Hematopoietic multipotent progenitor cell treated with erythropoietin and hydrocortisone succinate and interleukin-3 and kit ligand, for 6 days (in vitro differentiated cells): ENCODE results near the gene CBX2.

Experiments used
- DNase-seq: peaks from one replicate; pipeline ENCODE4 v3.0.0-alpha.2; 2015

Gene CBX2

DNA sequence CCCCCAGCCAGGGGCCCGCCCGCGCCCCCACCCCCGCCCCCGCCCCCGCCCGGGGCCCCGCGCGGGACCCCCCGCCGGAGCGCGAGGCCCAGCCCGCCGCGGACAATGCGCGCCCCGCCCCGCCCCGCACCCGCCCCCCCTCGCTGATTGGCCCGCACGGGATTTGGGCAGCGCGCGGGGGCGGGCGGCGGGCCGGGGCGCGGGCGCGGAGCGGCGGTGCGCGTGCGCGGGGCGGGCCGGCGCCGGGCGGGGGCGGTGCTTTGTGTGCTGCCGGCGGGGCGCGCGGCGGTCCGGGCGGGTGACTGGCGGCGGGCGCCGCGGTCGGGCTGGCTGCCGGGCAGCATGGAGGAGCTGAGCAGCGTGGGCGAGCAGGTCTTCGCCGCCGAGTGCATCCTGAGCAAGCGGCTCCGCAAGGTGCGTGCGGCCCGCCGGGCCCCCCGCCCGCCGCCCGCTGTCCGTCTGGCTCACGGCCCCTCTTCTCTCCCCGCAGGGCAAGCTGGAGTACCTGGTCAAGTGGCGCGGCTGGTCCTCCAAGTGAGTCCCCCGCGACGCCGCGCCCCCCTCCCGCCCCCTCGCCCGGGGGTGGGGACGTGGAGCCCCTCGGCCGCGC is at the start of gene CBX2:
TSS of gene CBX2 (plus strand) at position 255 of the 610 bp plus-strand sequence. CDS start at position 343, 88 bp downstream.
- peak; percentile 85 for DNase-seq

- DNase-seq = peak; percentile 96
These were observed 49.6 kb upstream of the CBX2 start for GRCh38 chr17:79728169-79728907.

DNA sequence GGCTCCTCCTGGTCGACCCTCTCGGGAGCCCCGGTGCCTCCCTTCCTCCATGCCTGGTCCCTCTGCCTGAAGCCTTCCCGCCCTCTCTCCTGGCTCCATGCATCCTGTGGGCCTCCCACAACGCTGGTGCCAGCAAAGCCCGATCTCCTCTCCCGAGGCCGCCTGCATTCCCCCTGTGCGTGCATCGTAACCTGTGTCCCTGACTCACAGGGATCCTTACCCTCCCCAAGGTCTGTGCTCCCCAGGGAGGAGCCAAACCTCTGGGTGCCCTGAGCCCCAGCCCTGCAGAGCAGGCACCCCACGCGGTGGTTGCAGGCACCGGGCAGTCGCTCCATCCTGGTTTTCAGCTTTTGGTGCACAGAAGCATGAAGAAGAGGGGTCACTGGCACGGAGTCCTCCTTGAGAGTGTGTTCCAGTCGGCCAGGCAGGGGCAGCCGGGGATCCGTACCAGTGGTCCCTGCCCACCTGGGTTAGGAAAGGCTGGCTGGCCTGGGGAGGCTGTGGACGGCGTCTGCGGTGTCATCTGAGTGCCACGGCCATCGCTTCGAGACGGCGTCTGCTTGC is 49.0 kb upstream of the CBX2 start:
- no peak for DNase-seq

DNA sequence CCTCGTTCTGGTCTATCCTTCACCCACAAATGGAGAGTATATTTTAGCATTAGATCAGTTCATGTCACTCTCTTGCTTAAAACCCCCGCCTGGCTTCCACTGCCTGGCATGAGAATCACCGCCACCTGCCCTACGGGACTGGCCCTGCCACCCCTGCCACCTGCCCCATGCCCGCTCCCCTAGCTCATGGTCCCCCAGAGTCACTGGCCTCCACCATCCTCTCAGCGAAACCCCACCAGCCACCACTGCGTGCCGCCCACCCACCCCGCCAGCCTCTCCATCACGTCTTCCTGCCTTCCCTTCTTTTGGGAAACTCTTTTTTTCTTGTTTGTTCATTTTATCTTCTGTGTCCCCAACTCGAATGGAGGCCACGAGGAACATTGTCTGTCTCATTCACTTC is 48.2 kb upstream of the CBX2 start:
- no peak for DNase-seq

- DNase-seq = no peak
These were observed 47.5 kb upstream of the CBX2 start for GRCh38 chr17:79730437-79730768.

- no peak for DNase-seq
These were observed 47.0 kb upstream of the CBX2 start, which contains the start of gene ENPP7 for GRCh38 chr17:79730769-79731483. ENPP7 (plus strand) TSS chr17:79730943; CDS start chr17:79731140, 197 bp downstream.

GRCh38 chr17:79732254-79732653 is 45.7 kb upstream of the CBX2 start:
- DNase-seq = no peak

- peak; percentile 38 for DNase-seq
These were observed 44.9 kb upstream of the CBX2 start for GRCh38 chr17:79732804-79733691.

GRCh38 chr17:79733692-79734070 is 44.3 kb upstream of the CBX2 start:
- no peak for DNase-seq

DNA sequence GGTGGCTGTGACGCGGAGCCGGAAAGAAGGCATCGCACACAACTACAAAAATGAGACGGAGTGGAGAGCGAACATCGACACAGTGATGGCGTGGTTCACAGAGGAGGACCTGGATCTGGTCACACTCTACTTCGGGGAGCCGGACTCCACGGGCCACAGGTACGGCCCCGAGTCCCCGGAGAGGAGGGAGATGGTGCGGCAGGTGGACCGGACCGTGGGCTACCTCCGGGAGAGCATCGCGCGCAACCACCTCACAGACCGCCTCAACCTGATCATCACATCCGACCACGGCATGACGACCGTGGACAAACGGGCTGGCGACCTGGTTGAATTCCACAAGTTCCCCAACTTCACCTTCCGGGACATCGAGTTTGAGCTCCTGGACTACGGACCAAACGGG is 42.9 kb upstream of the CBX2 start:
- DNase-seq = no peak

- no peak for DNase-seq
These were observed 40.7 kb upstream of the CBX2 start for GRCh38 chr17:79737046-79737921.

DNA sequence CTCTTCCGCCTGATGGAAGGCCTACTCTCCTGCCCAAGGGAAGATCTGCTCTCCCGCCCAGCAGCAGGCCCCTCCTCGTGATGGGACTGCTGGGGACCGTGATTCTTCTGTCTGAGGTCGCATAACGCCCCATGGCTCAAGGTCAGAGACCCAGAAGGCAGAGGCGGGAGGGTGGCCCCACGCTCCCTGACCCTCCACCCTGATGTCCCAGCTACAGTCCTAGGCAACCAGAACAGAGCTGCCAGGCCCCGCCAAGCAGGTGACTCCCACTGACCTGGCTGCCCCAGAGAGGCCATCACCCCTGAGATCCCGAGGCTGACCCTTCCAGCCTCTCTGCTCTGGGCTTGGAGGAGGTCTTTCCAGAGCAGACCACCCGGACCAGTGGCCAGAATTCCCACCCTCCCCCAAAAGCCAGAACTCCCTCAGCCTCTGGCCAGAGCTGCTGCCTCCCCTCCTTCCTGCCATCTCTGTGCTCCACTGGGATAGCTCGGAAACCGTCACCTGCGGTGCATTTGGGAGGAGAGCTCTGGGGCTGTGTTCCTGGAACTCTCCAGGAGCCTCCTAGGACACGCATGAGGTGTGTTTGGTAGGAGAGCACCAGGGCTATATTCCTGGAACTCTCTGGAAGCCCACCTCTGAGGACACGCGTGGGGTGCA is 39.9 kb upstream of the CBX2 start:
- no peak for DNase-seq

DNA sequence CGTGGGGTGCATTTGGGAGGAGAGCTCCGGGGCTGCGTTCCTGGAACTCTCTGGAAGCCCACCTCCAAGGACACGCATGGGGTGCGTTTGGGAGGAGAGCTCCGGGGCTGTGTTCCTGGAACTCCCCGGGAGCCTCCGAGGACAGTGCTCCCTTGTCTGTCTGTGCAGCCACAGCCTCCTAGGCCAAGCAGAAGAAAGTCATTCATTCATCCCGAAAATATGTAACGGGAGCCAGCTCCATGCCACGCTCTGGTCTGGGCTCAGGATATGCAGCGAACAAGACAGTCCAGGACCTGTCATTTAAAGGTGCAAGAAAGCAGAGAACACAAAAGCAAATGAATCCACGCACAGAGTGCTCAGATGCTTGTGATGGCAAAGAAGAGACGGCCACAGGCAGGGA is 39.3 kb upstream of the CBX2 start:
- DNase-seq = no peak

GRCh38 chr17:79739148-79740062 is 38.5 kb upstream of the CBX2 start:
- DNase-seq = no peak

DNA sequence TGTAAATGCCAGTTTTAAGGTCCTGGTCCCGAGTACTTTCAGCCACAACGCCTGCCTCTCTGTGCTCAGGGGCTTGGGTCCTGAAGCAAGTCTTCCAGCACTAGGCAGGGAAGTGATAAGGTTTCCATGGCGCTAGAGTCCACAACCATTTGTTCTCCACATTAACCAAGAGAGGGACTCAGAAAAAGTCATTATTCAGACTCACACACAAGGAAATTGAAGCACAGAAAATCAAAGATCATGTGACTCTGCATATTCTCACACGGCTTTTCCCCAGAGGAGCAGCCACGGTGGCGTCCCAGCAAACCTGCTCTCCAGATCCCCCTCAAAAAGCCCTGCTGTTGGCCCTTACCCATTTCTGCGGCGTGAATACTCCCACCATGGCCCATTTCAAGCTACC is 37.5 kb upstream of the CBX2 start:
- DNase-seq = peak; percentile 12

GRCh38 chr17:79741401-79741750 is 36.6 kb upstream of the CBX2 start:
- DNase-seq = no peak

GRCh38 chr17:79741751-79742588 is 36.0 kb upstream of the CBX2 start:
- peak; percentile 56 for DNase-seq

DNA sequence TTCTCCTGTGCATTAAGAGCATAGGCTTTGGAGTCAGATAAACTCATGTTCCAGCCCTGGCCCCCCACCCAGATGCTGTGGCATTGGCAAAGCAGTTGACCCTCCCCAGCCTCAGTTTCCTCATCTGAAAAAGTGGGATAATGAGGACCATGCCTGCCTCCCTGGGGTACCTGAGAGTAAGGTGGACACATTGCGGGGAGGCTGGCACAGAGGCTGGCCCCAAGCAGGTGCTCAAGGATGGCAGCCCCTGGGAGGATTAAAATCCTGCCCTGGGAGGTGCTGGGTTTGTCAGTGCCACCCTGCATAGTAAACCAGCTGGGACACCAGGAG is 35.4 kb upstream of the CBX2 start:
- no peak for DNase-seq

- no peak for DNase-seq
These were observed 34.9 kb upstream of the CBX2 start for GRCh38 chr17:79742951-79743476.
